HCT116 (cell line): ENCODE measurements around the gene PLK5.

Experiments
- CEBPB ChIP-seq: IDR thresholded peaks from 2 replicates; pipeline ENCODE4 v1.6.1; 2012; ENCODE audit warnings: low read depth
- ELF1 ChIP-seq: IDR thresholded peaks from 2 replicates; pipeline ENCODE4 v1.6.1; 2012; ENCODE audit warnings: low read depth, borderline replicate concordance
- POLR2A ChIP-seq: IDR thresholded peaks from 2 replicates; pipeline ENCODE4 v1.7.0; 2011; ENCODE audit warnings: borderline replicate concordance; ENCODE audit not compliant: insufficient read depth, insufficient read length; ENCODE audit errors: extremely low read depth
- TF ChIP-seq, protein P1 (sequence below), 3 experiments: fragments of 200-600 bp in 1 of 3; sonication (generic) in 1 of 3; IDR thresholded peaks in 2 of 3; conservative IDR thresholded peaks in 1 of 3; 2 replicates each; pipeline ENCODE4 v1.5.1; 2012 to 2017; ENCODE audit warnings: low read depth in 2 of 3, low read length in 2 of 3, antibody characterized with exemption in 1 of 3, borderline replicate concordance in 1 of 3, control low read depth in 1 of 3, mild to moderate bottlenecking in 1 of 3, mixed read lengths in 1 of 3, mixed run types in 1 of 3, moderate library complexity in 1 of 3; ENCODE audit not compliant: insufficient read depth in 1 of 3

DNA sequence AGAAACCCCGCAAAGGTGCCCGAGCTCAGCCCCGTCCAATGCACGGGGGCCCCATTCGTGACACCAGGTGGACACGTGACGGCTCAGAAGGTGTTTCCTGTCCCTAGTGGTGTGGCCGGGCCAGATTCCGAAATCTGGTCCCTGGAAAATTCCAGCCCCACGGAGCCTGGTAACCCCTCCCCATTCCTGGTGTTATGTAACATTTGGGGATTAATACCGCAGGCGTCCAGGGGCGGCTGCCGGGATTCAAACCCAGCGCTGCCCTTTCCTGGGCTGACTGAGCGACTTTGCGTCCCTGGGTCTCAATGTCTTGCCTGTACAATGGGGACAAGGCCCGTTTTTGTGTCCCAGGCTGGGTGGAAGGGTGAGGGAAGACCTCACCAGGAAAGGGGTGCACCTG is 1.0 kb upstream of the PLK5 start:
- TF ChIP-seq, protein P1, sequence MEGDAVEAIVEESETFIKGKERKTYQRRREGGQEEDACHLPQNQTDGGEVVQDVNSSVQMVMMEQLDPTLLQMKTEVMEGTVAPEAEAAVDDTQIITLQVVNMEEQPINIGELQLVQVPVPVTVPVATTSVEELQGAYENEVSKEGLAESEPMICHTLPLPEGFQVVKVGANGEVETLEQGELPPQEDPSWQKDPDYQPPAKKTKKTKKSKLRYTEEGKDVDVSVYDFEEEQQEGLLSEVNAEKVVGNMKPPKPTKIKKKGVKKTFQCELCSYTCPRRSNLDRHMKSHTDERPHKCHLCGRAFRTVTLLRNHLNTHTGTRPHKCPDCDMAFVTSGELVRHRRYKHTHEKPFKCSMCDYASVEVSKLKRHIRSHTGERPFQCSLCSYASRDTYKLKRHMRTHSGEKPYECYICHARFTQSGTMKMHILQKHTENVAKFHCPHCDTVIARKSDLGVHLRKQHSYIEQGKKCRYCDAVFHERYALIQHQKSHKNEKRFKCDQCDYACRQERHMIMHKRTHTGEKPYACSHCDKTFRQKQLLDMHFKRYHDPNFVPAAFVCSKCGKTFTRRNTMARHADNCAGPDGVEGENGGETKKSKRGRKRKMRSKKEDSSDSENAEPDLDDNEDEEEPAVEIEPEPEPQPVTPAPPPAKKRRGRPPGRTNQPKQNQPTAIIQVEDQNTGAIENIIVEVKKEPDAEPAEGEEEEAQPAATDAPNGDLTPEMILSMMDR (IDR thresholded peaks at IDR 0.05 in 2 of 3, conservative IDR thresholded peaks at IDR 0.05 in 1 of 3; ENCODE audit: borderline replicate concordance in 1 of 3, insufficient read depth in 1 of 3, low read depth in 2 of 3, low read length in 2 of 3): no peak
- TF ChIP-seq POLR2A (no peak), CEBPB (no peak), ELF1 (no peak)
